Tongue (tissue), 2 donors: ENCODE measurements around the gene ARHGEF28. TPM values are rescaled to one million over a fixed set of nuclear protein-coding genes. Genes with fewer than 3 reads are reported as not detected.

Experiments
- DNase-seq: peaks from one replicate; pipeline ENCODE4 v3.0.0-alpha.2; 2015
- total RNA-seq: library from RNA; depleted of rRNA; stranded (reverse); fragments of >200 nt; gene quantifications from one replicate; pipeline ENCODE4 v1.2.3, GENCODE V29; 2014

ARHGEF28 gene
- total RNA-seq, 1 donor from 2014 or later: 22.0 TPM

- no peak for DNase-seq
Measured at GRCh38 chr5:73698011-73698410, 72.0 kb downstream of the ARHGEF28 start.

GRCh38 chr5:73701566-73701965, 75.6 kb downstream of the ARHGEF28 start:
- DNase-seq: no peak

GRCh38 chr5:73702534-73702933, 76.5 kb downstream of the ARHGEF28 start:
- DNase-seq: no peak

- no peak for DNase-seq
Measured at GRCh38 chr5:73702951-73703350, 77.0 kb downstream of the ARHGEF28 start.

GRCh38 chr5:73705364-73705763, 79.4 kb downstream of the ARHGEF28 start:
- DNase-seq: no peak

GRCh38 chr5:73706963-73707362, 81.0 kb downstream of the ARHGEF28 start:
- DNase-seq: no peak

GRCh38 chr5:73709536-73710129, 83.6 kb downstream of the ARHGEF28 start:
- no peak for DNase-seq

GRCh38 chr5:73716284-73716808, 90.3 kb downstream of the ARHGEF28 start:
- no peak for DNase-seq

GRCh38 chr5:73718762-73719161, 92.8 kb downstream of the ARHGEF28 start:
- no peak for DNase-seq

GRCh38 chr5:73719632-73720031, 93.6 kb downstream of the ARHGEF28 start:
- DNase-seq: no peak

GRCh38 chr5:73722231-73722630, 96.2 kb downstream of the ARHGEF28 start:
- DNase-seq: peak; percentile 56

- DNase-seq: no peak
Measured at GRCh38 chr5:73726071-73726470, 100.1 kb downstream of the ARHGEF28 start.

GRCh38 chr5:73726606-73727231, 100.7 kb downstream of the ARHGEF28 start:
- DNase-seq: no peak

GRCh38 chr5:73727470-73727869, 101.5 kb downstream of the ARHGEF28 start:
- no peak for DNase-seq

- DNase-seq: no peak
Measured at GRCh38 chr5:73728493-73729273, 102.7 kb downstream of the ARHGEF28 start.

GRCh38 chr5:73729329-73729728, 103.3 kb downstream of the ARHGEF28 start:
- no peak for DNase-seq

GRCh38 chr5:73732045-73732444, 106.0 kb downstream of the ARHGEF28 start:
- DNase-seq: no peak

- DNase-seq: no peak
Measured at GRCh38 chr5:73733219-73733618, 107.2 kb downstream of the ARHGEF28 start.

- DNase-seq: no peak
Measured at GRCh38 chr5:73735032-73735734, 109.2 kb downstream of the ARHGEF28 start.

GRCh38 chr5:73739650-73740049, 113.7 kb downstream of the ARHGEF28 start:
- DNase-seq: no peak

- DNase-seq: no peak
Measured at GRCh38 chr5:73740274-73740790, 114.3 kb downstream of the ARHGEF28 start.

GRCh38 chr5:73743161-73743560, 117.2 kb downstream of the ARHGEF28 start:
- no peak for DNase-seq
